Vagina (tissue), 2 donors: ENCODE measurements around the gene IPO4. TPM values are rescaled to one million over a fixed set of nuclear protein-coding genes. Genes with fewer than 3 reads are reported as not detected.

Experiments
- DNase-seq, 2 donors: peaks; one replicate each; pipeline ENCODE4 v3.0.0-alpha.2; 2017; ENCODE audit errors: extremely low spot score in 2 of 2
- H3K27ac ChIP-seq: fragments of 200-600 bp; sonication (generic); one replicate; pipeline ENCODE4 v1.5.1; 2019
- H3K27me3 ChIP-seq: fragments of 200-600 bp; sonication (generic); one replicate; pipeline ENCODE4 v1.5.1; 2019
- H3K36me3 ChIP-seq, 2 donors: fragments of 200-600 bp; sonication (generic); one replicate each; pipeline ENCODE4 v1.5.1; 2017 to 2019
- H3K4me1 ChIP-seq: fragments of 200-600 bp; sonication (generic); one replicate; pipeline ENCODE4 v1.5.1; 2019
- H3K4me3 ChIP-seq, 2 donors: fragments of 200-600 bp; sonication (generic); 1 replicate in 1 of 2; 2 replicates in 1 of 2; pipeline ENCODE4 v1.5.1; 2016 to 2019
- H3K9me3 ChIP-seq: fragments of 200-600 bp; sonication (generic); one replicate; pipeline ENCODE4 v1.5.1; 2019
- POLR2A ChIP-seq, 2 donors: fragments of 450-650 bp; IDR thresholded peaks; one replicate each; pipeline ENCODE4 v1.6.1; 2017; ENCODE audit warnings: antibody characterized with exemption in 2 of 2, mild to moderate bottlenecking in 2 of 2, moderate library complexity in 2 of 2
- POLR2AphosphoS5 ChIP-seq, 2 donors: sonication (generic); formaldehyde crosslinking; IDR thresholded peaks; one replicate each; pipeline ENCODE4 v1.9.0; 2017; ENCODE audit warnings: antibody characterized with exemption in 2 of 2, mild to moderate bottlenecking in 2 of 2, low read depth in 1 of 2; ENCODE audit not compliant: insufficient read depth in 1 of 2
- intact Hi-C: fragments of 100-400 bp; cut with DNase I; formaldehyde crosslinking; loops from one replicate; pipeline ENCODE4 v1.15.1; 2023
- total RNA-seq: library from RNA; depleted of rRNA; stranded (reverse); fragments of >200 nt; gene quantifications from one replicate; pipeline ENCODE4 v1.2.3, GENCODE V29; 2016
- TF ChIP-seq, protein P1 (sequence below), 3 experiments: fragments of 450-650 bp in 2 of 3; fragments of 200-600 bp in 1 of 3; sonication (generic) in 1 of 3; IDR thresholded peaks; one replicate each; pipeline ENCODE4 v1.5.1; 2017 to 2019; ENCODE audit warnings: antibody characterized with exemption in 3 of 3, mild to moderate bottlenecking in 2 of 3, moderate library complexity in 2 of 3

IPO4 gene
- total RNA-seq, 1 donor from 2014 or later: 28.5 TPM

DNA sequence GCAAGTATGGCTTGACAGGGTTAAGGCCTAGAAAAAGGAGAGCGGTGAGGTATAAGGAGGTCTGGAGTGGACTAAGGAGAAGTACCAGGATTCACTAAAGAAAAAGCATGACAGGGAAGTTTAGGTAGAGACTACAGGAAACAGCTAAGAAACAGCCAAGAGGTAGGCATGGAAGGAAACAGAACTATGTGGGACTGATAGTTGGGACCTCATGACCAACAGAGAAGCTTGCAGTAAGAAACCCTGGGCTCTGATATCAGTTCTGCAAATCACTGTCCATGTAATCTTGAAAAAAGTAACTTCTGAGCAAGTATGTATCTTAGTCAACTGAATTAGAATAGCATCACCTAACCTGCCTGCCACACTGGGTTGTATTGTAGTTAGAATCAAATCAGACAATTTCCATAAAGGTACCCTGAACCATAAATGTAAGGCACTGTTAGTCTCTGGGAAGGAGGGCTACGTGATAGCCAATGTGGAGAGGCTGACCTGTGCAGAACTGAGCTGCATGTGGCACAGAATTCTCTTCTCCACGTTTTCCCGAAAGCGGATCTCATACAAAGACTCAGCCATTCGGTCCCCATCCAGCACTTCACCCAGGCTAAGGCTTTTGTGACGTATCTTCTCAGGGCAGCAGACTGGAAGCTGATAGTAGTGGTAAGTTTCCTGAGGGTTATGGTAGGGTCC lies 5.7 kb upstream of the IPO4 start:
- intact Hi-C loops: no loop called here
- Histone ChIP-seq H3K36me3 (peaks cover 0 to 17% of the 10 kb centered on the region in 2 donors), H3K27me3 (no peaks in the 10 kb centered on the region), H3K4me1 (peaks cover 39% of the 10 kb centered on the region), H3K27ac (peak overlapping the region; percentile 95), H3K9me3 (no peaks in the 10 kb centered on the region), H3K4me3 (peak overlapping the region; percentile 65 to 72)
- no peak for TF ChIP-seq POLR2AphosphoS5 (IDR thresholded peaks at IDR 0.05; ENCODE audit: insufficient read depth in 1 of 2, low read depth in 1 of 2)
- TF ChIP-seq, protein P1, sequence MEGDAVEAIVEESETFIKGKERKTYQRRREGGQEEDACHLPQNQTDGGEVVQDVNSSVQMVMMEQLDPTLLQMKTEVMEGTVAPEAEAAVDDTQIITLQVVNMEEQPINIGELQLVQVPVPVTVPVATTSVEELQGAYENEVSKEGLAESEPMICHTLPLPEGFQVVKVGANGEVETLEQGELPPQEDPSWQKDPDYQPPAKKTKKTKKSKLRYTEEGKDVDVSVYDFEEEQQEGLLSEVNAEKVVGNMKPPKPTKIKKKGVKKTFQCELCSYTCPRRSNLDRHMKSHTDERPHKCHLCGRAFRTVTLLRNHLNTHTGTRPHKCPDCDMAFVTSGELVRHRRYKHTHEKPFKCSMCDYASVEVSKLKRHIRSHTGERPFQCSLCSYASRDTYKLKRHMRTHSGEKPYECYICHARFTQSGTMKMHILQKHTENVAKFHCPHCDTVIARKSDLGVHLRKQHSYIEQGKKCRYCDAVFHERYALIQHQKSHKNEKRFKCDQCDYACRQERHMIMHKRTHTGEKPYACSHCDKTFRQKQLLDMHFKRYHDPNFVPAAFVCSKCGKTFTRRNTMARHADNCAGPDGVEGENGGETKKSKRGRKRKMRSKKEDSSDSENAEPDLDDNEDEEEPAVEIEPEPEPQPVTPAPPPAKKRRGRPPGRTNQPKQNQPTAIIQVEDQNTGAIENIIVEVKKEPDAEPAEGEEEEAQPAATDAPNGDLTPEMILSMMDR (IDR thresholded peaks at IDR 0.05): no peak
- no peak for TF ChIP-seq POLR2A (IDR thresholded peaks at IDR 0.05)
- no peak for DNase-seq

DNA sequence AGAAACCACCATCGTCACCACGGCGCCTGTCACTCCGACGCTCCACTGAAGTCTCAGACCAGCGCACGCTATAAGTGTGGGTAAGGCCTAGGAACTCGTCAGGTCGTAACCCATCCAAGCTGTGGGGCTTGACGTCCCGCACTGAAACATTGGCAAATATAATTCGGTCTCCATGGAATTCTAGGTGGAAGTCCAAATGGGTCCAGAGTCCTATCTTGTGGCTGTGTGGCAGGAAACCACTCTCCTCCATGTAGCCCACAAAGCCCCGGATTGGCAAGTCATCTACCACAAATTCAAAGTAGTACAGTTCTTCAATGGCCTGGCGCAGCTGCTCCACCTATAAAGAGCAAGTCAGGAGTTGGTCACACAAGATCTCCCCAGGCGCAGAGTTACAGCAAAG lies 4.3 kb upstream of the IPO4 start:
- intact Hi-C loops: no loop called here
- H3K27me3 ChIP-seq: no peaks in the 10 kb centered on the region
- H3K36me3 ChIP-seq: peaks cover 0 to 17% of the 10 kb centered on the region in 2 donors
- no peak overlapping the region for H3K4me3 ChIP-seq
- no peaks in the 10 kb centered on the region for H3K9me3 ChIP-seq
- TF ChIP-seq, protein P1 (IDR thresholded peaks at IDR 0.05): no peak
- TF ChIP-seq POLR2AphosphoS5 (IDR thresholded peaks at IDR 0.05; ENCODE audit: insufficient read depth in 1 of 2, low read depth in 1 of 2) (no peak), POLR2A (IDR thresholded peaks at IDR 0.05) (no peak)
- DNase-seq: no peak
- no peak overlapping the region for H3K27ac ChIP-seq
- peaks cover 33% of the 10 kb centered on the region for H3K4me1 ChIP-seq

DNA sequence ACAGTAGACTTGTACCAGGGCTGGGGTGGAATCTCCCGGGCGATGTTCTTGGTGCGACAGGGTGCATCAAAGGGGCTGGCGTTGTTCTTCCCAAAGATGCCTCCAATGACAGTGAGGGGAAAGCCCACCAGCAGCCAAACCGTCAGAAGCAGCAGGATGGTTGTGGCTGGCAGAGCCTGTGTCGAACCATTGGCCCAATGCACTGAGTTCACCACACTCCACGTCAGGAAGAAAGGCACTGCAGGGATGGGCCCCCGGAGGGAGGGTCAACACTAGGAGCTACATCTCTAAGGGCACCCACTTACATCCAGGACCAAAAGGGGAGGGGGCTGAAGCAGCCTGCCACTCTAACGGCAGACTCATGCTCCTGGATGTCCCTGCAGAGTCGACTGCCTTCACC lies 1.8 kb upstream of the IPO4 start:
- intact Hi-C loops: no loop called here
- H3K4me1 ChIP-seq: peaks cover 26% of the 10 kb centered on the region
- peaks cover 0 to 26% of the 10 kb centered on the region in 2 donors for H3K36me3 ChIP-seq

DNA sequence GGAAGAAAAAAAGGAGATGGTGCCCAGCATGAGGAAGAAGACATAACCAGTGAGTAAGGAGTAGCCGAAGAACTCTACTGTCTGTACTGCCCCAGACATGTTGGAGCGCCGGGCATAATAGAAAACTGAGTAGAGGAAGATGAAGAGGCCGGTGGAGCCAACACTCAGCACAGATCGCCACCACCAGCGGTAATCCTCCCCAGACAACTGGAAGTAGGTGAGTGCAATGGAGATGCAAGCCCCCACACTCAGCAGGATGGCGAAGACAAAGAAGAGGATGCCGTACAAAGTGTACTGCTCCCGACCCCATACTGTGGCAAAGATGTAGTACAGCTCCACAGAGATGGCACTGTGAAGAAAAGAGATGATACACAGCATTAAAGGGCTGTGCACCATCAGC lies 844 bp upstream of the IPO4 start:
- DNase-seq: no peak
- no peaks in the 10 kb centered on the region for H3K9me3 ChIP-seq
- intact Hi-C loops: no loop called here
- peaks cover 0 to 36% of the 10 kb centered on the region in 2 donors for H3K36me3 ChIP-seq
- peaks cover 21% of the 10 kb centered on the region for H3K4me1 ChIP-seq
- H3K27me3 ChIP-seq: no peaks in the 10 kb centered on the region
- TF ChIP-seq, protein P1 (IDR thresholded peaks at IDR 0.05): no peak
- TF ChIP-seq POLR2AphosphoS5 (IDR thresholded peaks at IDR 0.05; ENCODE audit: insufficient read depth in 1 of 2, low read depth in 1 of 2): no peak
- no peak for TF ChIP-seq POLR2A (IDR thresholded peaks at IDR 0.05)
- no peak overlapping the region for H3K27ac ChIP-seq
- H3K4me3 ChIP-seq: no peak overlapping the region

More for the DNA sequence above, 1.8 kb upstream of the IPO4 start:
- no peak overlapping the region for H3K4me3 ChIP-seq
- H3K27me3 ChIP-seq: no peaks in the 10 kb centered on the region
- no peak for DNase-seq
- TF ChIP-seq, protein P1 (IDR thresholded peaks at IDR 0.05): no peak
- TF ChIP-seq POLR2A (IDR thresholded peaks at IDR 0.05) (no peak), POLR2AphosphoS5 (IDR thresholded peaks at IDR 0.05; ENCODE audit: insufficient read depth in 1 of 2, low read depth in 1 of 2) (no peak)
- H3K27ac ChIP-seq: no peak overlapping the region
- H3K9me3 ChIP-seq: no peaks in the 10 kb centered on the region

DNA sequence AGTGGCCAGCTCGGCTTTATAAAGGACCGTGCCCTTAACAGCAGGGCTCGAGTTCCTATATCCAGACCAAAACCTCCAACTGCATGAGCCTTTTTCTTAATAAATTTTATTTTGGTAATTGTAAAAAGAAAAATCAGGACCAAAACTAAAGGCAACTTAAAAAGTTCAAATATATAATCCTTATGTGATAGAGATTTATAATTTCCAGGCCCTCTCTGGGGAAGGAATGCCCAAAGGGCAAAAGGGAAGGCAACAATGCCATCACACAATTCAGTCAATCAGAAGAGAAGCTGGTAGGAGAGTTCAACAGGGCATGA lies 401 bp upstream of the IPO4 start:
- Histone ChIP-seq H3K4me3 (peak overlapping the region; percentile 50 to 82), H3K27ac (no peak overlapping the region), H3K9me3 (no peaks in the 10 kb centered on the region), H3K36me3 (peaks cover 0 to 40% of the 10 kb centered on the region in 2 donors), H3K4me1 (peaks cover 17% of the 10 kb centered on the region), H3K27me3 (no peaks in the 10 kb centered on the region)
- intact Hi-C loops: no loop called here
- DNase-seq: no peak
- TF ChIP-seq, protein P1 (IDR thresholded peaks at IDR 0.05): no peak
- no peak for TF ChIP-seq POLR2AphosphoS5 (IDR thresholded peaks at IDR 0.05; ENCODE audit: insufficient read depth in 1 of 2, low read depth in 1 of 2)
- no peak for TF ChIP-seq POLR2A (IDR thresholded peaks at IDR 0.05)
